Measurements from ENCODE around the gene MIOS. TPM values are rescaled to one million over a fixed set of nuclear protein-coding genes. Genes with fewer than 3 reads are reported as not detected.

The MIOS gene
- total RNA-seq: 10 to 100 TPM; 37.6 to 65.6 (median 52.3) TPM

DNA sequence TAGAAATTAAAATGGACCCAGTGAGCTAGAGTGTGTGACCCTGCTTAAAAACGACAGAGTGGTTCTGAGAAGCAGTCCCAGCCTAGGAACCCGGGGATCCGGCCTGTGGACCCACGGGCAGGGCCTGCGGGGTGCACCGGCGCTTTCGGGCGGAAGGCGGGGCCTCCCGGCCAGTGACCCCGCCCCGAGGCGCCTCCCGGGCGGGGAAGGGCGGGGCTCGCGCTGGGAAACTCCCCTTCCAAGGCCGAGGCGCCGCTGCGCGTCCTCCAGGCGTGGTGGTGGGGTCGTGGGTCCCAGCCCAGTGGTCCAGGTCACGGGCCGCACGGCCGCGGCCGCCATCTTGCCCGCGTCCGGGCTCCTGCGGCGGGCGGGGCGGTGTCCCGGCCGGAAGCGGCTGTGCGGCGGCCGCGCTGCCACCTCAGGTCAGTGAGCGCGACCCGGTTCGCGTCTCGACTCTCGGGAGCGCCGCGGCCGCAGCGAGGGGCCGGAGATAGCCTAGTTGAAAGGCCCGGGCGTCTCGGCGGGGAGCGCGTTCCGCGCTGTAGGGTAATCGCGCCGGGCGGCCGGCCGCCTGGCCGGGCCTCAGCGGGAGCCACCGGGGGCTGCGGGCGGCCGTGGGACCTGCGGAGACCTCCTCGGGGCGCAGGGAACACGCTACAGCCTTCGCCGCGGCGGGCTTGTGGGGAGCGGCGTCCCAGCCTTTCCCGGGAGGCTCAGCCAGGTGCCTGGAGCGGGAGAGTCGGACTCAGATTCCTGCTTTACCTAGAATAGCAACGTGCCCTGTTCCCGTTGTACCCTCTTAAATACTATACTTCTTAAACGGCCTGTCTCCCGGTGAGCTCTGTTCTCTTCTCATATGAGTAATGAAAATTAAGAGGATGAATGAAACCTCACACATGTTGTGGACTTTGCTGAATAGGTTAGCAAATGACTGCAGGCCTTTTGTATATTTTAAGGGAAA is at the start of gene MIOS:
MIOS (plus strand) TSS at position 234 of the 961 bp plus-strand sequence. CDS start 5,592 bp downstream, outside the sequence.
- peak; percentile 72 to 96 for DNase-seq (ENCODE audit: low spot score in 2 of 2)
- intact Hi-C loops (cut with DNase I; ENCODE audit: low total_unique reads): no loop called here
- 1% methylated on average over 55 to 64 of the region's 96 CpGs for WGBS, 2 donors
- H3K4me3 ChIP-seq (ENCODE audit: low read depth, poor library complexity, severe bottlenecking): peak within 1 kb of the TSS; percentile 61
- TF ChIP-seq, protein P1, sequence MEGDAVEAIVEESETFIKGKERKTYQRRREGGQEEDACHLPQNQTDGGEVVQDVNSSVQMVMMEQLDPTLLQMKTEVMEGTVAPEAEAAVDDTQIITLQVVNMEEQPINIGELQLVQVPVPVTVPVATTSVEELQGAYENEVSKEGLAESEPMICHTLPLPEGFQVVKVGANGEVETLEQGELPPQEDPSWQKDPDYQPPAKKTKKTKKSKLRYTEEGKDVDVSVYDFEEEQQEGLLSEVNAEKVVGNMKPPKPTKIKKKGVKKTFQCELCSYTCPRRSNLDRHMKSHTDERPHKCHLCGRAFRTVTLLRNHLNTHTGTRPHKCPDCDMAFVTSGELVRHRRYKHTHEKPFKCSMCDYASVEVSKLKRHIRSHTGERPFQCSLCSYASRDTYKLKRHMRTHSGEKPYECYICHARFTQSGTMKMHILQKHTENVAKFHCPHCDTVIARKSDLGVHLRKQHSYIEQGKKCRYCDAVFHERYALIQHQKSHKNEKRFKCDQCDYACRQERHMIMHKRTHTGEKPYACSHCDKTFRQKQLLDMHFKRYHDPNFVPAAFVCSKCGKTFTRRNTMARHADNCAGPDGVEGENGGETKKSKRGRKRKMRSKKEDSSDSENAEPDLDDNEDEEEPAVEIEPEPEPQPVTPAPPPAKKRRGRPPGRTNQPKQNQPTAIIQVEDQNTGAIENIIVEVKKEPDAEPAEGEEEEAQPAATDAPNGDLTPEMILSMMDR (IDR thresholded peaks at IDR 0.05): no peak
- TF ChIP-seq POLR2A (IDR thresholded peaks at IDR 0.05): no peak

DNA sequence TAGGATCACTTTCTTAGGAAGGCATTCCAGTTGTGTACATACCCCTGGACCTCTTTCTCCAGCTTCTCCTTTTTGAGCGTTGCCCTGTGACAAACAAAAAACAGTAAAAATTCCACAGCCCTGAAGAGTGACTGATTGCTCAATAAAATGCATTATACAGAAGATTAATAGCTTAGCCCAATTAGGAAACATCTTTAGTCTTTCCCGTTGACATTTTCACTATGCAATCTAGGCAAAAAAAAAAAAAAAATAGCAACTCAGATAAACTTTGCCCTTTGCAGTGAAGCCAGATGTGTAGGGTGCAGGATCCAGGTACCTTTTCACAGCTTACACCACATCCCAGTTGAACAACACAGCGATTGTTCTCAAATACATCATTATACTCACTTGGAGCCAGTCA is 48.9 kb upstream of the MIOS start:
- DNase-seq (ENCODE audit: low spot score in 2 of 2): no peak
- WGBS, 2 donors: 34 to 38% methylated on average over 3 of the region's 3 CpGs
- TF ChIP-seq POLR2A (IDR thresholded peaks at IDR 0.05): no peak
- TF ChIP-seq, protein P1 (IDR thresholded peaks at IDR 0.05): no peak

DNA sequence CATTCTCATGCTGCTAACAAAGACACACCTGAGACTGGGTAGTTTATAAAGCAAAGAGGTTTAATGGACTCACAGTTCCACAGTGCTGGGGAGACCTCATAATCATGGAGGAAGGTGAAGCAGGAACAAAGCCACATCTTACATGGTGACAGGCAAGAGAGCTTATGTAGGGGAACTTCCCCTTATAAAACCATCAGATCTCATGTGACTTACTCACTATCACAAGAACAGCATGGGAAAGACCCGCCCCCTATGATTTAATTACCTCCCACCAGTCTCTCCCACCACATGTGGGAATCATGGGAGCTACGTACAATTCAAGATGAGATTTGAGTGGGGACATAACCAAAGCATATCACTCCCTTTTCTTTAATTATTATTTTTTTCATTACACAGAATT is 47.6 kb upstream of the MIOS start:
- no peak overlapping the region for H3K4me3 ChIP-seq (ENCODE audit: low read depth, poor library complexity, severe bottlenecking)
- no peak for DNase-seq (ENCODE audit: low spot score in 2 of 2)
- 89 to 94% methylated on average over 2 of the region's 2 CpGs for WGBS, 2 donors
- TF ChIP-seq, protein P1 (IDR thresholded peaks at IDR 0.05): no peak
- TF ChIP-seq POLR2A (IDR thresholded peaks at IDR 0.05): no peak
- intact Hi-C loops (cut with DNase I; ENCODE audit: low total_unique reads): no loop called here

More for the DNA sequence above, 48.9 kb upstream of the MIOS start:
- H3K4me3 ChIP-seq (ENCODE audit: low read depth, poor library complexity, severe bottlenecking): no peak overlapping the region
- intact Hi-C loops (cut with DNase I; ENCODE audit: low total_unique reads): no loop called here

DNA sequence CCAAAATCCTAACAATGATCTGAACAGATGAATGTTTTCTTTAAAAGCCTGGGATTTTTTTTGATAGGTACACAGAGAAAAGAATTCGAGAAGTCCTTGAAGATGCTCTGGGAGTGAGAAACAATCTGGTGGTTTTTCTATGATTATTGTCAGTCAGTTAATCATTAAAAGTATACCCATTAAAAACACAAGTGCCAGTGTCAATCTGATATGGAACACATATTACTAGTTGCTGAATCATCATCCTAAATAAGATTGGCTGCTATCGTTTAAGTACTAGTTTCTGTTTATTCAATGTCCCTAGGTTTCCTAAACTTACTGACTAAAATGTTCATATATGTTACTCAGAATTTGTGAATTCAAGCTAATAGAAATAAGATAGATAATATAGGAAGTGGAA is 47.2 kb upstream of the MIOS start:
- TF ChIP-seq, protein P1 (IDR thresholded peaks at IDR 0.05): no peak
- TF ChIP-seq POLR2A (IDR thresholded peaks at IDR 0.05): no peak
- no peak for DNase-seq (ENCODE audit: low spot score in 2 of 2)
- intact Hi-C loops (cut with DNase I; ENCODE audit: low total_unique reads): no loop called here
- WGBS, 2 donors: 75 to 82% methylated on average over 2 of the region's 2 CpGs
- H3K4me3 ChIP-seq (ENCODE audit: low read depth, poor library complexity, severe bottlenecking): no peak overlapping the region

DNA sequence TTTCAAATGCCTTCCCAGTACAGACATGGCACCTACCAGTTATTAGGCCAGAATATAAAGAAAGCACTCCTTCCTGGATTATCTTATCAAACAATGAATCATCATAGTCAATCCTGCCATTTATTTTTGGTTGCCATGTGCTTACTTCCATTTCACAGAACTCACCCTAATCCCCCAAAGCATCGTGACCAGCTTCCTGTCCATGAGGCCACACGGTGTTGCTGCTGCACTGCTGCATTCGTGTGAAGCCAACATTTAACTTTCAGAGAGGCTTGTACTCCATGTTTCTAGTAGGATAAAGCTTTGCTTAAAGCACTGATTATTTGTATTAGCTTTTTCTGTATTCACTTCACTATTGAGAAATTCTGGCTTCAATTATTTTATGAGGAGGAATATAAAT is 45.4 kb upstream of the MIOS start:
- WGBS, 2 donors: 66 to 80% methylated on average over 3 of the region's 3 CpGs
- no peak overlapping the region for H3K4me3 ChIP-seq (ENCODE audit: low read depth, poor library complexity, severe bottlenecking)
- intact Hi-C loops (cut with DNase I; ENCODE audit: low total_unique reads): no loop called here
- no peak for TF ChIP-seq POLR2A (IDR thresholded peaks at IDR 0.05)
- TF ChIP-seq, protein P1 (IDR thresholded peaks at IDR 0.05): no peak
- DNase-seq (ENCODE audit: low spot score in 2 of 2): no peak
